GM23248 (cell line): ENCODE measurements around the gene SIRPG.

Source experiments
- EZH2 ChIP-seq: fragments of 200-600 bp; sonication (generic); IDR thresholded peaks from 2 replicates; pipeline ENCODE4 v1.6.1; 2018; ENCODE audit warnings: antibody characterized with exemption, mild to moderate bottlenecking; ENCODE audit not compliant: insufficient read depth, poor library complexity, severe bottlenecking
- EZH2phosphoT487 ChIP-seq: fragments of 200-600 bp; sonication (generic); IDR thresholded peaks from 2 replicates; pipeline ENCODE4 v1.6.1; 2018; ENCODE audit warnings: antibody characterized with exemption, moderate library complexity, mild to moderate bottlenecking, low read depth; ENCODE audit not compliant: insufficient read depth

- TF ChIP-seq EZH2 = no peak
- no peak for TF ChIP-seq EZH2phosphoT487
These were observed 19.1 kb upstream of the SIRPG start for GRCh38 chr20:1676650-1677049.
